Measurements from ENCODE around the gene CHRND.

The CHRND gene

DNA sequence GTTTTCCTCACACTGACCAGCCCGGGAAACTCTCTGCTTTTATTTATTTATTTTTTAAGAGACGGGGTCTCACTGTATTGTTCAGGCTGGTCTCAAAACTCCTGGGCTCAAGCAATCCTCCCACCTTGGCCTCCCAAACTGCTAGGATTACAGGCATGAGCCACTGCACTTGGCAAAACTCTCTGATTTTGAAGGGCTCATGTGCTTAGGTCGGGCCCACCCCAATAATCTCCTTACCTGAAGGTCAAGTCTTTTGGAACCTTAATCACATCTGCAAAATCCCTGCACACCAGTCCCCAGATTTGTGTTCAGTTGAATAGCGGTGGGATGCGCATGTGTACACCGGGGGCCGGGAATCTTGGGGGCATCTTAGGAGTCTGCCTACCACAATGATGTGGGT is 30.7 kb upstream of the CHRND start:
- H3K27ac ChIP-seq: no peak overlapping the region
- TF ChIP-seq CTCF (conservative IDR thresholded peaks at IDR 0.05): no peak

DNA sequence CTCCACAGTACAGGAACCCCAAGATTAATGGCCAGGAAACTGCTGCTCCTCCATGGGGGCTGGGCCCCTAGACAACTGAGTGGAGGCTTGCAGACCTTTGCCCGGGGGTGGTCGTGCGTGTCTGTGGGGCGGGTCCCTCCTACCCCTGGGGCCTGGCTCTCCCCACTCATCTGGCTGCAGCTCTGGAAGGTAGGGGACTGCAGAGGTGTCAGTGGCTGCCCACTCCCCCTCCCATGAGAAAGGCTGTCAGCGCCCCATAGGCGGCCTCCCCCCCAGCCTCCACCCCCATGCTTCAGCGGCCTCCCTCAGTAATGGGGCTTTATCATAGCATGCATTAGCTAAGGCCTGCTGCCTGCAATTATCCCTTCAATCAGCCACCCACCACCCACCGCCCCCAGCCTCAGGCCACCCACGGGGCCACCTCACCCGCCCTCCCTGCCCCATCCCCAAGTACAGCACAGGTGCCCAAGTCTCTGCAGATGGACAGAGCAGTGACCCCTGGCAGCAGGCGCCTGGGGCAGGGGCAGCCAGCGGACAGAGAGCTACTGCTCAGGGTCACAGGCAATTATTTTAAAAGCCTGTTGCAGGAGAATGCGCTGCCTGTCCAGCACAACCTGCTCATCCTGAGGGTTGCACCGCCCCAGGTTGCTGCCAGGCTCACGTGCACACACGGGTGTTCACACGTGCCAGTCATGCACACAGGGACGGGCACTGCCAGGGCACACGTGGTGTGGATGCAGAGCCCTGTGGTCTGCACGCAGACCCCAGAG is 29.3 kb upstream of the CHRND start:
- TF ChIP-seq CTCF (conservative IDR thresholded peaks at IDR 0.05): no peak
- H3K27ac ChIP-seq: no peak overlapping the region

DNA sequence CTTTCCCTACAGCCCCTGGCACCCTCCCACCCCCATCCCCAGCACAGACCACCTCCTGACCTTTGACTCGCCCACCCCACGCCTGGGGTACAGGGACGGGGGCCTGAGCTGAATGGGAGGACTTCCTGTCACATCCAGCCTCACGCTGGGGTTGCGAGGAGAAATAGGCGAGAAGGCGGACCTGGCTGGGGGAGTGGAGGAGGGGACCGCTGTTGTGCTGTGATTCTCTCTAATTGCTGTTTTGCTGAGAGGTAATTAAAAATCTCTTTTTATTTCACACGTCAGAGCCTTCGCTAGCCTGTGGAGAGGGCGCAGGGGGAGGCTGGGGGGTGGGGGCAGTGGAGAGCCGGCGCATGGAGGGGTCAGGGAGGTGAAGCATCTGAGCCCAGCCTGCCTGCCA is 28.6 kb upstream of the CHRND start:
- no peak for TF ChIP-seq CTCF (conservative IDR thresholded peaks at IDR 0.05)
- H3K27ac ChIP-seq: no peak overlapping the region

GRCh38 chr2:232498452-232498851 is 27.5 kb upstream of the CHRND start:
- no peak overlapping the region for H3K27ac ChIP-seq
- TF ChIP-seq CTCF (conservative IDR thresholded peaks at IDR 0.05): no peak

- TF ChIP-seq CTCF (conservative IDR thresholded peaks at IDR 0.05): no peak
Measured at GRCh38 chr2:232501331-232501771, 24.6 kb upstream of the CHRND start.

DNA sequence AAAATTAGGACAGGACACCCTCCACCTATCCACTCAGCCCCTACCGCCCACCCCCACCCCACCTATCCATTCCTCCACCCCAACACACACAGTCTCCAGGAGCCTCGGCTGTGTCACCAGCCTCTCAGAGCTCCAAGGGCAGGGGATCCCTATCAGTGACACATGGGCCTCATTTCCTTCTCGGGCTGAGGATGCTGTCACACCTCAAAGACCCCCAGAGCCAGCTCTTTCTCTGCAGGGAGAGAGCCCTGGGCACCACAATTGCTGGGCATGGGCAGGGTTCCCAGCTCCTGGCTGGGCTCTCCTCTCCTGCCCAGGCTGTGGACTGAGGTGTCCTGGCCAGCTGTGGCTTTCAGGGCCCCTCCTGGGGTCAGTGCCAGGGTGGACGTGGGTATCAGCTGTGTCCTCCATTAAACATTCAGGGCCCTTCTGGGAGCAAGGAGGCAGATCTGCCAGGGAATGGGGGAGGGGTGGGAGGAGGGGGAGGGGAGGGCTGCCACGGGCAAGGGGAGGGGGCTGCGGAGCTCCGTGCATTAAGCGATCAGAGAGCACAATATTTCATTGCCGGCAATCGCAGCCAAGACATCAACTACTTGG is 24.1 kb upstream of the CHRND start:
- no peak for TF ChIP-seq CTCF (conservative IDR thresholded peaks at IDR 0.05)
- no peak overlapping the region for H3K27ac ChIP-seq

More at GRCh38 chr2:232501331-232501771, 24.6 kb upstream of the CHRND start:
- H3K27ac ChIP-seq: no peak overlapping the region

DNA sequence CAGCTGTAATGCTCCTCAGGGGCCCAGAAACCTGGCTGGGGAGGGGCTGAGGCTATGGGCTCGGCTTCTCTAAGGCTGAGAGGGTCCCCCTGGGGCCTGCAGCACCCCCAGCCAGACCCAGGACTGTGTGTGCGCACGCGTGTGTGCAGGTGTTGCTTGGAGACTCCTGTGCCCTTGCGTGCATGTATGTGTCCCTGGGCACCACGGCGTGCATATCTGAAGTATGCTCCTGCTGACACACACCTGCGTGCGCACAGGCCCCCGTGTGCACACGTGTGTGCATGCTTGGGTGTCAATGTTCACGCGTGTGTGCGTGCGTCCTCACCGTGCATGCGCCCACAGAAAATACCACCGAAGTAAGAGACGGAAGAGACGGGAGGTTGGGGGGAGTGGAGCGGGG is 23.4 kb upstream of the CHRND start:
- no peak overlapping the region for H3K27ac ChIP-seq
- TF ChIP-seq CTCF (conservative IDR thresholded peaks at IDR 0.05): no peak
